Right lobe of liver (tissue), 4 donors: ENCODE measurements around the gene PGLYRP2.

ENCODE experiments used
- POLR2A ChIP-seq: fragments of 450-650 bp; IDR thresholded peaks from one replicate; pipeline ENCODE4 v1.6.1; 2017; ENCODE audit warnings: antibody characterized with exemption, mild to moderate bottlenecking
- TF ChIP-seq, protein P1 (sequence below), 4 donors: fragments of 200-600 bp in 3 of 4; fragments of 450-650 bp in 1 of 4; IDR thresholded peaks; one replicate each; pipeline versions ENCODE4 v1.5.1 to v1.8.0; 2016 to 2022; ENCODE audit warnings: antibody characterized with exemption in 4 of 4, mild to moderate bottlenecking in 2 of 4
- donor health status: DM: no; HTN: no; CAD: no.
- donor health status: DM: no; HTN: no; CAD: no.
- donor health status: DM: no; HTN: yes; CAD: no.

DNA sequence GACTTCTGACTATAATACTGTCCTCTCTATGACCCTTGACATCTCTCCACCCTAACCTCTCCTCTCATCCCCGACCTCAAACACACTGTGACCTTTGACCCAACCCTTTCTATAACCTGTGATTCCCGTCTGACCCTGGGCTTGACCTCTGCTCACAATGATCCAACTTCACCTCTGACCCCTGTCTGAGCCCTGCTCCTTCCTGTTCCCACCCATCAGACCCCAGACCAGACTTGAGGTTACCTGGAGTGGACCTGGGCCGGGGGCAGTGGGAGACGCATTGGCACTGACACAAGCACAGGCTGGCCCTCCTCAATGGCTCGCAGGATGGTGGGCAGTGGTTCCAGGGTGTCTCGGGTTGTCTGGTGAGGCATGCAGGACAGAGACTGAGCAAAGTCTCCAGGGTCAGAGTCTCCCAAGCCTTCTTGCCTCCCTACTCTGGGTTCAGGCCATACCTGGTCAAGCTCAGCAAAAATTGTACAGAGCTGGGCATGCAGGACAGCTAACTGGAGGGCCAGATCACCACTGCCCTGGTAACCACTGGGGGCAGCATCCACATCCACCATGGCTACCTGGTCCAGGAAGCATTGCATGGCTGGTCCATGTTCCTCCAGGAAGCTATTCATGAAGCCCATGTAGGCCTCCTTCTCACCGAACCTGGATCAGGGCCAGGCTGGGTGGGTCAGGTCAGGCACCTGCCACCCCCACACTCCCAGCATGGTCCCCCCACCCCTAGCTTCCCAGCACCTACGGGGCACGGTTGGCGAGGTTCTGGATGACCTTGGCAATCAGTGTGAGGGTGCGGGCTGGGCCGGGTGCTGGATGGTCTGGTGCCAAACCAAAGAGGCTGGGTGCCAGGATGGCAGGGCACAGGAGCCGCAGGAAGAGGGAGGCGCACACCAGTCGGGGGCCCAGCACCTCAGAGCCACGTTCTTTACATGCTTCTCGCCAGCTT, 25.1 kb downstream of the PGLYRP2 start:
- TF ChIP-seq POLR2A, result no peak
- TF ChIP-seq, protein P1, sequence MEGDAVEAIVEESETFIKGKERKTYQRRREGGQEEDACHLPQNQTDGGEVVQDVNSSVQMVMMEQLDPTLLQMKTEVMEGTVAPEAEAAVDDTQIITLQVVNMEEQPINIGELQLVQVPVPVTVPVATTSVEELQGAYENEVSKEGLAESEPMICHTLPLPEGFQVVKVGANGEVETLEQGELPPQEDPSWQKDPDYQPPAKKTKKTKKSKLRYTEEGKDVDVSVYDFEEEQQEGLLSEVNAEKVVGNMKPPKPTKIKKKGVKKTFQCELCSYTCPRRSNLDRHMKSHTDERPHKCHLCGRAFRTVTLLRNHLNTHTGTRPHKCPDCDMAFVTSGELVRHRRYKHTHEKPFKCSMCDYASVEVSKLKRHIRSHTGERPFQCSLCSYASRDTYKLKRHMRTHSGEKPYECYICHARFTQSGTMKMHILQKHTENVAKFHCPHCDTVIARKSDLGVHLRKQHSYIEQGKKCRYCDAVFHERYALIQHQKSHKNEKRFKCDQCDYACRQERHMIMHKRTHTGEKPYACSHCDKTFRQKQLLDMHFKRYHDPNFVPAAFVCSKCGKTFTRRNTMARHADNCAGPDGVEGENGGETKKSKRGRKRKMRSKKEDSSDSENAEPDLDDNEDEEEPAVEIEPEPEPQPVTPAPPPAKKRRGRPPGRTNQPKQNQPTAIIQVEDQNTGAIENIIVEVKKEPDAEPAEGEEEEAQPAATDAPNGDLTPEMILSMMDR (IDR thresholded peaks at IDR 0.05), result peak in 3 of 4 donors; percentile 20 to 45 (median 26)
